MCF 10A (cell line): ENCODE measurements around the gene SERINC1. TPM values are rescaled to one million over a fixed set of nuclear protein-coding genes. Genes with fewer than 3 reads are reported as not detected.

Experiments
- BruUV-seq: library from RNA; stranded (reverse); fragments of 400-500 nt; replicated peaks from 2 replicates; lab custom pipeline; 2021; lab: Mats Ljungman, UMichigan
- CTCF ChIA-PET: fragments of 300-600 bp; sonication (Branson Sonifier 250); formaldehyde crosslinking; extraction: SDS; loops from one replicate; lab custom pipeline; 2021; ENCODE audit warnings: antibody characterized with exemption, inconsistent platforms; lab: Yijun Ruan, JAX
- POLR2A ChIA-PET: fragments of 300-600, 350-650 bp; sonication (Branson Sonifier 250); formaldehyde crosslinking; extraction: SDS; loops from one replicate; lab custom pipeline; 2020; ENCODE audit warnings: antibody characterized with exemption, inconsistent platforms; lab: Yijun Ruan, JAX
- DNase-seq: peaks from one replicate; pipeline ENCODE4 v3.0.0-alpha.2; 2018; ENCODE audit not compliant: unreplicated experiment
- H3K27ac Mint-ChIP-seq: one replicate; pipeline ENCODE4 v1.8.0; 2022; ENCODE audit warnings: mild to moderate bottlenecking, low read depth, mixed read lengths; ENCODE audit not compliant: unreplicated experiment
- H3K27me3 Mint-ChIP-seq: one replicate; pipeline ENCODE4 v1.8.0; 2022; ENCODE audit warnings: mixed read lengths; ENCODE audit not compliant: insufficient read depth, unreplicated experiment
- H3K36me3 Mint-ChIP-seq: one replicate; pipeline ENCODE4 v1.8.0; 2022; ENCODE audit warnings: mild to moderate bottlenecking, moderate library complexity, mixed read lengths; ENCODE audit not compliant: insufficient read depth, unreplicated experiment
- H3K4me1 Mint-ChIP-seq: one replicate; pipeline ENCODE4 v1.8.0; 2022; ENCODE audit warnings: mixed read lengths; ENCODE audit not compliant: insufficient read depth, unreplicated experiment
- H3K4me3 Mint-ChIP-seq: one replicate; pipeline ENCODE4 v1.8.0; 2022; ENCODE audit warnings: mild to moderate bottlenecking, moderate library complexity, mixed read lengths; ENCODE audit not compliant: unreplicated experiment
- H3K9me3 Mint-ChIP-seq: one replicate; pipeline ENCODE4 v1.8.0; 2022; ENCODE audit warnings: mixed read lengths; ENCODE audit not compliant: unreplicated experiment
- CTCF ChIP-seq: fragments of 200-600 bp; IDR thresholded peaks from one replicate; pipeline ENCODE4 v1.8.0; 2022; ENCODE audit warnings: antibody characterized with exemption, mild to moderate bottlenecking; ENCODE audit not compliant: unreplicated experiment
- intact Hi-C: fragments of 100-400 bp; cut with micrococcal nuclease; formaldehyde crosslinking; loops from 2 replicates; pipeline ENCODE4 v1.14.1; 2022
- total RNA-seq: library from RNA; stranded (reverse); gene quantifications from 2 replicates; pipeline ENCODE4 v1.2.3, GENCODE V29; 2022

SERINC1 gene
- total RNA-seq, 1 experiment from 2014 or later, result 106 TPM

- BruUV-seq, result no TSS peak
- ChIA-PET POLR2A (interaction anchor here (1.0 to 1.6 kb wide), 5 partner anchors 9 to 71 kb away, joined by 3 to 22 read pairs (median 4); partner anchors contain the start of gene SERINC1), CTCF (no interaction called here)
- Mint-ChIP-seq H3K27ac (peak overlapping the region; percentile 96), H3K4me3 (peak overlapping the region; percentile 92), H3K27me3 (no peaks in the 10 kb centered on the region), H3K4me1 (peaks cover 27% of the 10 kb centered on the region), H3K36me3 (no peaks in the 10 kb centered on the region), H3K9me3 (no peaks in the 10 kb centered on the region)
- peak; percentile 22 for DNase-seq
- intact Hi-C loops, result no loop called here
- no peak for TF ChIP-seq CTCF
These were observed 71.5 kb downstream of the SERINC1 start for GRCh38 chr6:122400121-122400450.

- no peak for TF ChIP-seq CTCF
- Mint-ChIP-seq H3K36me3 (no peaks in the 10 kb centered on the region), H3K4me3 (peak within 1 kb of the TSS; percentile 92), H3K9me3 (no peaks in the 10 kb centered on the region), H3K27me3 (no peaks in the 10 kb centered on the region), H3K4me1 (peaks cover 22% of the 10 kb centered on the region), H3K27ac (peak within 1 kb of the TSS; percentile 96)
- intact Hi-C loops, result loop anchor here (5.0 kb wide), 1 partner anchor 73 kb away; the partner anchor contains the start of gene SERINC1
- ChIA-PET CTCF (interaction anchor here (1.0 kb wide), 1 partner anchor 399 kb away, joined by 4 read pairs; no protein-coding TSS in a partner anchor), POLR2A (interaction anchor here (0.7 to 1.6 kb wide), 9 partner anchors 10 to 357 kb away, joined by 3 to 22 read pairs (median 3); partner anchors contain the start of gene SERINC1)
- DNase-seq, result peak; percentile 97
- no TSS peak for BruUV-seq
These were observed 72.1 kb downstream of the SERINC1 start, which contains the start of gene HSF2 for GRCh38 chr6:122399348-122400120. TSS of gene HSF2 (plus strand) at chr6:122399652. CDS start at chr6:122399738, 86 bp downstream.

- Mint-ChIP-seq H3K27me3 (no peaks in the 10 kb centered on the region), H3K27ac (no peak overlapping the region), H3K4me1 (peaks cover 18% of the 10 kb centered on the region), H3K9me3 (no peaks in the 10 kb centered on the region), H3K4me3 (peak overlapping the region; percentile 92), H3K36me3 (no peaks in the 10 kb centered on the region)
- no peak for DNase-seq
- ChIA-PET CTCF (interaction anchor here (0.6 to 1.0 kb wide), 2 partner anchors 119 to 400 kb away, joined by 3 to 4 read pairs; no protein-coding TSS in a partner anchor), POLR2A (interaction anchor here (0.7 to 1.6 kb wide), 9 partner anchors 10 to 356 kb away, joined by 3 to 22 read pairs (median 3); partner anchors contain the start of gene SERINC1)
- TF ChIP-seq CTCF, result no peak
- intact Hi-C loops, result loop anchor here (5.0 kb wide), 1 partner anchor 73 kb away; the partner anchor contains the start of gene SERINC1
- no TSS peak for BruUV-seq
These were observed 72.6 kb downstream of the SERINC1 start for GRCh38 chr6:122399055-122399347.

GRCh38 chr6:122394016-122394415 is 77.6 kb downstream of the SERINC1 start:
- Mint-ChIP-seq H3K36me3 (no peaks in the 10 kb centered on the region), H3K9me3 (no peaks in the 10 kb centered on the region), H3K27ac (no peak overlapping the region), H3K4me3 (no peak overlapping the region), H3K27me3 (peaks cover 11% of the 10 kb centered on the region), H3K4me1 (no peaks in the 10 kb centered on the region)
- no peak for DNase-seq
- ChIA-PET CTCF (interaction anchor here (0.8 to 1.4 kb wide), 3 partner anchors 10 to 136 kb away, joined by 3 to 5 read pairs (median 3); no protein-coding TSS in a partner anchor), POLR2A (interaction anchor here (1.6 kb wide), 1 partner anchor 77 kb away, joined by 4 read pairs; the partner anchor contains the start of gene SERINC1)
- intact Hi-C loops, result no loop called here
- TF ChIP-seq CTCF, result no peak
- no TSS peak for BruUV-seq
